GM18505 (cell line): ENCODE measurements around the gene MATN1.

ENCODE experiments used
- ATAC-seq: cut with Tn5 transposase; IDR thresholded peaks from one replicate; pipeline ENCODE4 v1.9.1; 2021; ENCODE audit not compliant: unreplicated experiment
- POLR2A ChIP-seq: IDR thresholded peaks from 4 replicates; pipeline ENCODE4 v1.6.1; 2011; ENCODE audit warnings: borderline replicate concordance; ENCODE audit not compliant: insufficient read depth, insufficient read length; ENCODE audit errors: extremely low read depth

MATN1 gene

DNA sequence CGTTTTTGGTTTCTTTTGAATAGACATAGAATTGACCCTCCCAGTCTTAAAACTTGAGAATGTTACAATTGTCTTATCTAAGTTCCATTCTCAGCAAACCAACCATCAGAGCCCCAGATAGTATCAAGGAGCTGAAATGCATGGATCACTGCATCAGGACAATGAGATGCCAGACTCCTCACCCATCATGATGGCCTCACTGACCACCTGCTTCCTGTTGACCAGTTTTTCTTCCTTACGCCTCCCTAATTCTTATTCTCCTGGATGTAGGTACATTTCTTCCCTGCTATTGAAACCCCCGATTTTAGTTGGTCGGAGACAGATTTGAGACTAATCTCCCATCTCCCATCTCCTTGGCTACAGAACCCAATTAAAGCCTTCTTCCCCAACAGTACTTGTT is 17.7 kb downstream of the MATN1 start:
- no peak for TF ChIP-seq POLR2A
- no peak for ATAC-seq

DNA sequence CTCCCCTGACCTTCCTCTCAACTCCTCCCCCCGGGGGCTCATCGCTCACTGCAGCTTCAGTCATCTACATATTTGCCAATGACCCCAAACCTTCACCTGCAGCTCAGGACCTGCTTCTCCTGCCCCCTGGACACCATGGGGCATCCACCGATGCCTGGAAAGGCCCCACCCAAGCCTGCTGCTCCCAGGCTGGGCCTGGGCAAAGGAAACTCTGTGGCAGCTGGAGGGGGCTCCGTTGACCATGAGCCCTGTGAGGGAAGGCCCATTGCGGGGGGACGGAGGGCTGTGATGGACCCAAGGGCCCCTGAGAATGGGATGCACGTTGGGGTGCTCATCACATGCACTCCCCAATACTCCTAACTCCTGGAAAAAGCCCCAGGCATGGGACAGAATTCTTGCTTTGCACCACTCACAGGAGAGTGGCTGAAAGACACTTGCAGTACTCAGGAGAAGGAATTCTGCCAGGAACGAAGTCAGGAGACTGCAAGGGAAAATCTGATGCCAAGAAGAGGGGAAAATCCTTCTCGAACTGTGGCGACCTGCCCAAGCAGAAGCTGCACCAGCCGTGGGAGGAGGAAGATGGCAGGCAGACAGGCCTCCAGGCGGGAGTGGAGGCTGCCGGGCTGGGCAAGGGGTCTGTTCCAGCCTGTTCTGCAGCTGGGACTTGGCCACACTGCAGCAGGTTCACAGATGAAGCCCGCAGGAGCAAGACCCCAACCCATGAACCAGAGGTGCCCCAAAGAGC is 18.4 kb downstream of the MATN1 start:
- no peak for ATAC-seq
- no peak for TF ChIP-seq POLR2A

GRCh38 chr1:30704271-30704670 is 19.1 kb downstream of the MATN1 start:
- ATAC-seq: no peak
- no peak for TF ChIP-seq POLR2A

DNA sequence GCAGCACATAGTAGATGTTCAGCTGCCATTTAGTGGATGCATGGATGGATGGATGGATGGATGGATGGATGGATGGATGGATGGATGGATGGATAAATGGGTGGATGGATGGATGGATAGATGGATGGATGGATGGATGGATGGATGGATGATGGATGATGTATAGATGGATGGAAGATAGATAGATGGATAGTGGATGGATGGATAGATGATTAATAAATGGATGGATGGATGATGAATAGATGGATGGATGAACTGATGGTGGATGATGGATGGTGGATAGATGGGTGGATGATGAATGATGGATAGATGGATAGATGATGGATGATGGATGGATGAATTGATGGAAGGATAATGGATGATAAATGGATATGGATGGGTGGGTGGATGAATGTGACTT is 20.6 kb downstream of the MATN1 start:
- no peak for ATAC-seq
- TF ChIP-seq POLR2A: no peak

GRCh38 chr1:30701258-30701633 is 22.1 kb downstream of the MATN1 start:
- TF ChIP-seq POLR2A: no peak
- no peak for ATAC-seq

DNA sequence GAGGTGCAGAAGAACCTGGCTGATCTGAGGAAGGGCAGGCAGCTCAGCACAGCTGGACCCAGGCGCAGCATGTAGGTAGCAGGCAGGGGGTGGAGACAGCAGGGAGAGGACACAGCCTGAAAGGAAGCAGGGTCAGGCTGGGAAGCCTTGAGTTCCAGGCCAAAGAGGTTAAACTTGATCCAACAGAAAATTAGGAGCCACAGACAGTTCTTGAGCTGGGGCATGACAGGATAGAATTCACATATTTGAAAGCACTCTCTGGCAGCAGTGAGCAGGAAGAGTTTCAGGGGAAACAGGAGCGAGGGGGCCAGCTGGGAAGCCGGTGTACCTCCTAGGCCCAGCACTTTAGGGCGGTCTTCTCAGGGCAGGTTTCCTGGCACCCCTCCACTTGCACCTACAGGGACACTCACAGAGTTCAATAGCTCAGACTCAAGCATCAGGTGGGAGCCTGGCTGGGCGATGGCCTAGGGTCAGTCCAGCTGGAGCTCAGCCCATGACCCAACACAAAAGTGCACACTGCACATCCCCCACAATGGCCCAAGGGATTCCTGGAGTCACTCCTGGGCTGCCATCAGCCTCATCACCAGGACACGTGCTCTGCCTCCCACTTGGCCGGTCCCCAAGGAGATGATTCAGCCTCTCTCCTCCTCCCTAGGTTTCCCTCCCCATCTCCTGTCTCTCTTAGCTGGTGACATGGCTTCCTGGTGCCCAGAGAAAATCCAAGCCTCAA is 22.7 kb downstream of the MATN1 start:
- no peak for TF ChIP-seq POLR2A
- ATAC-seq: no peak

GRCh38 chr1:30699762-30700161 is 23.6 kb downstream of the MATN1 start:
- ATAC-seq: no peak
- no peak for TF ChIP-seq POLR2A

DNA sequence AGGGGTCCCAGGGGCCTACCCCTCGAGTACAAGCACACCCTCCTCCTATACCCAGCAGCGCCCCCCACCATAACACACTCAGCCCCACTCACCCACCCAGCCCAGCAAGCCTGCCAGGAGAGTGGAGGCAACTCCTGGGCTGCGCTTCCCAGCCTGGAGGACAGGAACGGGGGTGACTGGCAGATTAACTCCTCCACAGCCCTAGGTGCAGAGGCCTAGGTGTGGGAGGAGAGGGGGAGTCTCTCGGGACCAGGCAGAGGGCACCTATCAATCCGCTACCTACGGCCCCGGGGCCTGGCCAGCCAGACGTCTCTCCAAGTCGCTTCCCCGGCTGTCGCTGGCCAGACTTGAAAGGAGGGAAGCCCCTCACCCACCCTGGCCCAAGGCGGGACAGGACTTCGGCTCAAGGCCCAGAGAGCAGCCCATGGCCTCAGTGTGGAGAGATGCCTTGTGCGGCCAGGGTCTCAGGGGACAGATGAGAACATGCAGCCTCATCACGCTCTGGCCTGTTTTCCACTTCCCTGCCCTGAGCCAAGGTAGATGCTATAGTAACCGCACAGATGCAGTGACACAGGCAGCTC is 24.9 kb downstream of the MATN1 start:
- ATAC-seq: no peak
- TF ChIP-seq POLR2A: no peak

DNA sequence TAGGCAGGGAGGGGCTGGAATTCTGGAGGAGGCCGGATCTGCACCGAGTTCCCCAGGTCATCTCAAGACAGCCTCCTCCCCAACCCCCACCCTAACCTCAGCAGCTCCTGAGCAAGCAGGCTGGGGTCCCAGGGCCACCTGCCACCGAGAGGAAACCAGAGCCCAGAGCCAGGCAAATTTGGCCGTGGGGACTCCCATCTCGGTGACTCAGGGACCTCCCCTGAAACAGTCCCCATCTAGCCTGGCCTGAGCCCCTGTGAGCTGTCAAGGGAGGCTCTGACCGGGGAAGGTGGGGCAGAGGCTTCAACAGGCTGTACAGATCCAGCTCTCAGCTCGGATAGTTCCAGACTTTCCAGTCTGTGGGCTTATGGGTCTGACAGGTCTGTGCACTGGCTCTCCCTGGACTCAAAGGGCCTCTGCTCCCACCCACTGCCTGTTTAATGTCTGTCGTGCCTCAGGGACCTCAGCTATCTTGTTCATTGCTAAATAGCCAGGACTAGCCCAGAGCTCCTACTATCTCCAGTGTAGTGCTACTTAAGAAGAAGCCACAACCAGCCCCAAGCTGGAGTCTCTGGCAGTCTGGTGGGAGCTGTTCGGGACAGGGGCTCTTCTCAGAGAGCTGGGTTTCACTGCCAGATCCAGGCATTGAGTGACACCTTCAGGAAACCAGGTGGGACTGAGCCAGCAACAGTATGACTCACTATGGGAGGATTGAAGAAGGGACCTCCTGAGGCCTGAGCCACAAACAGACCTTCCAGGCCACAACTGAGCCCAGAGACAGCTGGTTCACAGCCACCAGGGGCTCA is 25.6 kb downstream of the MATN1 start:
- TF ChIP-seq POLR2A: no peak
- ATAC-seq: no peak

GRCh38 chr1:30696831-30697230 is 26.6 kb downstream of the MATN1 start:
- TF ChIP-seq POLR2A: no peak
- ATAC-seq: no peak

- ATAC-seq: no peak
- no peak for TF ChIP-seq POLR2A
These were observed 27.9 kb downstream of the MATN1 start for GRCh38 chr1:30695439-30695841.

GRCh38 chr1:30694280-30695175 is 28.9 kb downstream of the MATN1 start:
- no peak for TF ChIP-seq POLR2A
- ATAC-seq: no peak
